D721Med (cell line): ENCODE measurements around the gene ARHGAP40.

Experiments
- DNase-seq: peaks from one replicate; pipeline ENCODE4 v3.0.0; 2011; ENCODE audit warnings: low spot score; ENCODE audit not compliant: insufficient read length
- FAIRE-seq: peaks from 2 replicates; lab custom pipeline; 2011; peaks lifted over from hg19 to GRCh38; lab: Jason Lieb, UNC
- TF ChIP-seq, protein P1 (sequence below): IDR thresholded peaks from 2 replicates; pipeline ENCODE4 v1.5.1; 2012; ENCODE audit warnings: mild to moderate bottlenecking, control low read depth; ENCODE audit not compliant: insufficient read depth; ENCODE audit errors: missing control alignments

ARHGAP40 gene

DNA sequence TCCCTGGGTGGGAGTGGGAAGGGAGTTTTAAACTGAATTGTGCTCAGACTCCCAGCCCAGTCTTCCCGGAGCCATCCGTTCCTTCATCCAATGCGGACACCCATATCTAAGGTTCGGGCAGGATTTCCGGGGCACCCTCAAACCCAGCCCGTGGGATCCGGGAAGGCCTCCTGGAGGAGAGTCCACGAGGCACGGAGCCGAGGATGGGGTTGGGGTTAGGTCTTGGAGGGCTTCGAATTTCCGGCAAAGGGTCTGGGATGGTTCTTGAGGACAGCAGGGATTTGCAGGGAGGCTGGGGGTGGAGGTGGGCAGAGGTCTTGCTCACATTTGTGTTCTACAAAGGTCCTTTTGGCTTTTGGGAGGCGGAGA is 73.1 kb downstream of the ARHGAP40 start:
- no peak for FAIRE-seq
- no peak for DNase-seq

DNA sequence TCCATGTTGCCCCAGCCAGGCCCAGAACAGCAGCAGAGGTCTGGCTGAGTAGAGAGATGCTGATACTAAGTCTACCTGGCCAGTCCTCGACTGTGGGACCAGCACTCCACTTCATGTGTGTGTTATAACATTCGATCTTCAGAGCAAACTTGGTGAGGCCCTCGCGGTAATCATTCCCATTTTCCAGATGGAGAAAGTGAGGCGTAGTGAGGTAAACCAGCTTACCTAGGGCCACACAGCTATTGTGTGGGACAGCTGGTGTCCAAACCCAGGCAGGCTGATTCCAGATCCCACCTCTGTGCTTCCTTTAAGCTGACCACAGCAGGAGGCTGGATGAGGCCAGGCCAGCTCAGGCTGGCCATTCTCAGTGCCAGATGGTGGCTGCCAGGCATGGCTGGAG is 75.0 kb downstream of the ARHGAP40 start:
- TF ChIP-seq, protein P1, sequence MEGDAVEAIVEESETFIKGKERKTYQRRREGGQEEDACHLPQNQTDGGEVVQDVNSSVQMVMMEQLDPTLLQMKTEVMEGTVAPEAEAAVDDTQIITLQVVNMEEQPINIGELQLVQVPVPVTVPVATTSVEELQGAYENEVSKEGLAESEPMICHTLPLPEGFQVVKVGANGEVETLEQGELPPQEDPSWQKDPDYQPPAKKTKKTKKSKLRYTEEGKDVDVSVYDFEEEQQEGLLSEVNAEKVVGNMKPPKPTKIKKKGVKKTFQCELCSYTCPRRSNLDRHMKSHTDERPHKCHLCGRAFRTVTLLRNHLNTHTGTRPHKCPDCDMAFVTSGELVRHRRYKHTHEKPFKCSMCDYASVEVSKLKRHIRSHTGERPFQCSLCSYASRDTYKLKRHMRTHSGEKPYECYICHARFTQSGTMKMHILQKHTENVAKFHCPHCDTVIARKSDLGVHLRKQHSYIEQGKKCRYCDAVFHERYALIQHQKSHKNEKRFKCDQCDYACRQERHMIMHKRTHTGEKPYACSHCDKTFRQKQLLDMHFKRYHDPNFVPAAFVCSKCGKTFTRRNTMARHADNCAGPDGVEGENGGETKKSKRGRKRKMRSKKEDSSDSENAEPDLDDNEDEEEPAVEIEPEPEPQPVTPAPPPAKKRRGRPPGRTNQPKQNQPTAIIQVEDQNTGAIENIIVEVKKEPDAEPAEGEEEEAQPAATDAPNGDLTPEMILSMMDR = no peak
- FAIRE-seq = no peak

More for the DNA sequence above, 73.1 kb downstream of the ARHGAP40 start:
- TF ChIP-seq, protein P1 = no peak

DNA sequence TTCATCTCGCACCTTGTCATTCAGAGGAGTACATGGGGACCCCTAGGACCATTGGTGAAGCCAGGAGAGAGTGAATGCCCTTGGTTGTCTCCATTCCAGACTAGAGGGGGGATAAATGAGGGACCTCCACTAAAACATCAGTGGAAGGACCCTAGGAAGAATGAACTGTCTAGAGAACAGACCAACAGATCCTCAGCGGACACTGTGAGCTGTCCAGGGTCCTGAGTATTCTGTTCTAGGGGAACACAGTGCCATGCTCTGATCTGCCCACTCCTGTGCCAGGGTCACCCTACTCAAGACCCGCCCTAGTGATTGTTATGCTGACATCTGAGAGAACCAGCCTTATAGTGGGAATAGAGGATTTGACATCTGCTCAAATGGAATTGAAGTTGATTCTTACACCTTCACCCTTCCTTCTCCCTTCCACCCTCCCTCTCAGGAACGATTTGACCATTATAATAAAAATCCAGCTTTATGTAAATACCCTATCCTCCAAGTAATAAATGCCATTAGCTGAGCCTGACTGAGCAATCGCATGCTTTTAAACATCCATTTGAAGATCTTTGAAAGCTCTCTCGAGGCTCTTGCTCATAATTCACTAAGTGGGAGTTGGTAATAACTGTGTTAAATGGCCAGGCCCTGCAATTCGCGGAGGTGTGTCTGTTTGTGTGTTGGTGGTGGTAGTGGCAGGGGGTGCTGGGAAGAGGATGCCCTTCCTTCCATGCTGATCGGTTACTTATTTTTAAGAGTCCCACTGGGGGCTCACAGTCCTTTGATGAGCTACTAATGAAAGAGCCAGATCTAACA is 79.1 kb downstream of the ARHGAP40 start:
- no peak for FAIRE-seq
- no peak for DNase-seq
- TF ChIP-seq, protein P1 = no peak

More for the DNA sequence above, 75.0 kb downstream of the ARHGAP40 start:
- no peak for DNase-seq

DNA sequence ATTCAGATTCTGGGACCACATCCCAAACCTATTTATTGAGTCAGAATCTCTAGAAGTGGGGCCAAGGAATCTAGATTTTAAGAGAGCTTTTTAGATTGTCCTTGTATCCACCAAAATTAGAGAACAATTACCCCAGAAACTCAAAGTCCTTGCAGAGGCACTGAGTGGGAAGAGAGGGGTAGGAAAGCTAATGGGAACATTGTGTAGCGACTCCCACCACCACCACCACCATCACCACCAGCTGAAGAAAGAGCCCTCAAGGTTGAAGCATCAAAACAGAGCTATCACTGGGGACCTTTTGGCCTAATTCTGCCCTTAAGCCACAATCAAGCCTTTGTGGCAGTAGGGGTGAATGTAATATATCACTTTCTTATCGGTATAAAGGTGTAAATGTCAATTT is 83.7 kb downstream of the ARHGAP40 start:
- FAIRE-seq = no peak
- TF ChIP-seq, protein P1 = no peak
- DNase-seq = no peak

DNA sequence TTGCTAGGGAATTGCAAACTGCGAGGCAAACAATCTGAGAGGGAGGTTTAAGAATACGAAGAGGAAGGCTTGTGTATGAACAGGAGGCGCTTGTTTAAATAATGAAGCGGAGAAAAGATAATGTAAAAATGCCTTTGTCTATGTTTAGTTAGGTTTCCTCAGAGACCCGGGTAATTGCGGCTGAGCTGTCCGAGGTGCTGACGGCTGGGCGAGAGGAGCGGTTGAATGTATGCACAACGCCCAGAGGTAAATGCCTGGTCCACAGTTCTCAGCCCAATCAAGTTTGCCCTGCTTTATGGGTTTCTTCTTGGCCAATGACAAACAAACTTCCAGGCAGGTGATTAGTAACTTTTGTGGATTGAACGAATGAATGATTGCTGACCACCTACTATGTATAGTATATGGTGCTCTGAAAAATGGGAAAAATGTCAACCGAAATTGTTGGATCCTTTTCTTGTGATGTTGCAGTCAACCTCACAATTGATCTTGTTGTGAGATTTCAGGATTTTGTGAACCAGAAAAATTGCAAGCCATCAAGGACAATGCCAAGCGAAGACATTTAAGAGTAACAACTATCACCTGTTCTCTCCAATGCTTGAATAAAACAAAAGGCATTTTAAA is 84.4 kb downstream of the ARHGAP40 start:
- no peak for FAIRE-seq
- DNase-seq = no peak
- TF ChIP-seq, protein P1 = no peak

DNA sequence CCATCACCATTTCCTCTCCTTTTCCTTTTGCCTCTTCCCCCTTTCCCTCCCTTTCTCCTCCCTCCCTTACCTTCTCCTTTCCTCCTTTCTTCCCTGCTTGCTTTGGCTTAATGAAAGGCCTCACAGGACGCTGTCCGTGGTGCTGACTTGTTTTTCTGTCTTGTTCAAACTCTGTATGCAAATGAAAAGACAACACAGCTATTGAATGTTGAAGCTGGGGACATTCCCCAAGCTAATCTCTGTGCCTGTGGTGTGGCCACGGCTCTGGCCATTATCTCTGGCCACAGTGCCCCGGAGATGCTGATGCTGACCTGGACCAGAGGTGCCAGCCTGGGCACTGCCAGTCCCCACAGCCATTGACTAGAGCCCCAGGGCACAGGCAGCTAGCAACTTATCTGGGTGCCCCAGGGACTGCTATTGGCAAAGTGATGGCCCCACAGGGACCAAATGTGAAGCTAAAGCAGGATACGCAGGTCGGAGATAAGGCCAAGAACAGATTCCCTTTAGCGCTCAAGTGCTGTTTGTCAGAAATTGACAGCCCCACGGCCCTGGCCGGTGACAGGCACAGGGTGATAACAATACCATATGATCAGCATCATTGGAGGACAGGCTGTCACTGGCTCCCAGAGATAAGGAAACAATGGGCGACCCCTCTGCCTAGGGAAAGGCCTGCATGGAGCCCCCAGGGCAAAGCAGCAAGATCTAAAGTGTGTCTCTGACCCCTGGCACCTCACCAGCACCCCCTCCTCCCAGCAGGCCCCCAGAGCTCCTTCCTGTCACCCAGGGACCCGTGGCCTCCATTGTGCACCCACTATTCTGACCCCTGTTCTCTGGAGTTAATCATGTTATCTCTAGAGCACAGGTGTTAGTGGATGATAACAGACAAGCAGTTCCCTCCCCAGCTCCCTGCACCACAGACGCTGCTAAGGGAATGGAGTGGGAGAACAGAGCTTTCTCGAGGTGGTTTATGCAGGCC is 91.1 kb downstream of the ARHGAP40 start:
- TF ChIP-seq, protein P1 = no peak
- FAIRE-seq (no peak), DNase-seq (no peak)
